Measurements from ENCODE around the gene P2RX5.
"Not testable (repeated sequence)": the region's sequence is repeated elsewhere in the genome, so short reads cannot be mapped to it uniquely, and the experiment has no call there.

Gene P2RX5

DNA sequence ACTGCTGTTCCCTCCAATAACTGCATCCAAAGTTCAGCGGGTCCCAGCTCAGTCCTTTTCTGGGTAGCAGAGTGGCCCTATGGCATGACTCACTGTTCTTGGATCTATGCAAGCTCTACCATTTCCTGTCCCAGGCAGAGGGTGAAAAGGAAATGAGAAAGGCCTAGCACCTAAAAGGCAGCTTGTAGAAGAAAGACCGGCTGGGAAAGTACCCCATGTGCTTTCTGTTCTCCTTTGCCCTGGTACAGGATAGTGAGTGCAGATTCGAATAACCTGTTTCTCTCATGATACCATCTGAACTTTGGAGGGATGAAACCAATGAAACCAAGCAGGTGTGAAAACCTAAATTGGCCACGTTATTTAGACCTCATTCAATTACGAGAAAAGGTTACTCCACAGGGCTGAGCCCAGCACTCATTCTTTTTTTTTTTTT lies 15.0 kb upstream of the P2RX5 start:
- no peak for DNase-seq

DNA sequence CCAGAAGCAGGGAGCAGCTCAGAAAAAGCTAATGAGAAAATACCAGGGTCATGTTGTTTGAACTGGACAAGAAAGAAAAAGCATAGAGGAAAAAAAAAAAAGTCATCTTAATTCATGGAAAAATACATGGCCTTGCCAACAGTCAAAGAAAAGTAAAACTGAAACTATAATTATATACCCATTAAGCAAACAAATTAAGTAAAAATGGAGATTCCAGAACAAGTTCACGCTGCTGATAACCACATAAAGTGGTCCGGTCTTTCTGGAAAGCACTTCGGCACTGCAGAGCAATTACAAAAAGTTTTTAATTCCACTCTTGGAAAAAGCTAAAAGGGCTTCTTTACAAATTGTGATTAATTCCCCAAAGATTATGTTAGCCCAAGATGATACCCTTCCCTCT lies 12.4 kb upstream of the P2RX5 start:
- DNase-seq: no peak

DNA sequence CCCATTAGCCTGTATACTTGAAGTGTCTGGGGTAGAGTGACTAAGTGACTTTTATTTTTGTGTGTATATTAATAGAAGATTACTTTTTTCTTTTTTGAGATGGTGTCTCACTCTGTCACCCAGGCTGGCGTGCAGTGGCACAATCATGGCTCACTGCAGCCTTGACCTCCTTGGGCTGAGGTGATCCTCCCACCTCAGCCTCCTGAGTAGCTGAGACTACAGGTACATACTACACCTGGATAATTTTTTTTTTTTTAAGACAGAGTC lies 9.7 kb upstream of the P2RX5 start:
- DNase-seq: not testable (repeated sequence)

DNA sequence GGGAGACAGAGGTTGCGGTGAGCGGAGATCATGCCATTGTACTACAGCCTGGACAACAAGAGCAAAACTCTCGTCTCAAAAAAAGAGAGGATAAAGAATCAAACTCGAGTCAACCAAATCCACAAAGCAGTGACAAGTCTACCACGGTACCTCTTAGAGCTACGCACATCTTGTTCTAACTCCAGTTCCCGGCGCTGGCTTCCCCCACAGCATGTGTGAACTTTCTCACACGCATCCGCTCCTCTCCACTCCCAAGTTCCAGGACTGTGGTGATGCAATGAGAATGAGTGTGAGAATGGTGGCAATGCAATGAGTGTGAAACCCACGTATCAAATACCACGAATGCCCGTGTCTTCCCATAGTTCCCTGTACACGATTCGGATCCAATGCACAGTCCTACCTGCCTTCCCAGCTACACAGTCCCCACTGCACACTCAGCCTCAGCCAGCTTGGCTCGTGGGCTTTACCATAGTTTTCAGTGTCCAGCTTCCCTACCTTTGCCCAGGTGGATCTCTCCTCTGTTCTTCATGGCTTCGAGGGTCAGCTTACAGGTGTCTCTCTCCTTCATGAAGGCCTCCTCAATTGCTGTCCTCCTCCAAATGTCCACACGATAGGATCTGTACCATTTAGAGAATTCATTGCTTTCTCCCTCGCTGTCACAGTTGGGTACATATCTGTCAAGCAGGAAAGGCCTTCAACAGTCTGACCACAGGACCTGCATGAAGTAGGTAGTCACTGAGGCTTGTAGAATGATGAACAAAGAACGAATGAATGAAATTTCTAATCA lies 9.2 kb upstream of the P2RX5 start:
- no peak for DNase-seq

DNA sequence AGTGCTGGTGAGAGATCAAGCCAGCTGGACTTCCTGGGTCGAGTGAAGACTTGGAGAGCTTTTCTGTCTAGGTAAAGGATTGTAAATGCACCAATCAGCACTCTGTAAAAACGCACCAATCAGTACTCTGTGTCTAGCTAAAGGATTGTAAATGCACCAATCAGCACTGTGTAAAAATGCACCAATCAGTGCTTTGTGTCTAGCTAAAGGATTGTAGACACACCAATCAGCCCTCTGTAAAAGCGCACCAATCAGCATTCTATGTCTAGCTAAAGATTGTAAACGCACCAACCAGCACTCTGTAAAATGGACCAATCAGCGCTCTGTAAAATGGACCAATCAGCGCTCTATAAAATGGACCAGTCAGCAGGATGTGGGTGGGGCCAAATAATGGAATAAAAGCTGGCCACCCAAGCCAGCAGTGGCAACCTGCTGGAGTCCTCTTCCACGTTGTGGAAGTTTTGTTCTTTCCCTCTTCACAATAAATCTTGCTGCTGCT lies 6.1 kb upstream of the P2RX5 start:
- DNase-seq: not testable (repeated sequence)

DNA sequence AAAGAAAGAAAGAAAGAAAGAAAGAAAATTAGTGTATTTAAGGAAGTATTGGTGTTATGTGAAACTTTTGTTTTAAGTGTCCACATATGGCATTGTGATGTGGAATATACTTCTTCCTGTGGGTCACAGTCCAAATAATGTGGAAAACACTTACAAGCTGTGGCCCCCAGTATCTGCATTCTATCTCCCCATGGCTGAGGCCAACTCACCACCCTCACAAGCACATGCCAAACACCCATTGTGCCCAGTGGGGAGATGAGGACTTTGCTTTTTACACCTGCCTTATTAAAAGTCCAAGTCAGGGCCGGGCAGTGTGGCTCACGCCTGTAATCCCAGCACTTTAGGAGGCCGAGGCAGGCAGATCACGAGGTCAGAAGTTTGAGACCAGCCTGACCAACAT lies 4.0 kb upstream of the P2RX5 start:
- no peak for DNase-seq

DNA sequence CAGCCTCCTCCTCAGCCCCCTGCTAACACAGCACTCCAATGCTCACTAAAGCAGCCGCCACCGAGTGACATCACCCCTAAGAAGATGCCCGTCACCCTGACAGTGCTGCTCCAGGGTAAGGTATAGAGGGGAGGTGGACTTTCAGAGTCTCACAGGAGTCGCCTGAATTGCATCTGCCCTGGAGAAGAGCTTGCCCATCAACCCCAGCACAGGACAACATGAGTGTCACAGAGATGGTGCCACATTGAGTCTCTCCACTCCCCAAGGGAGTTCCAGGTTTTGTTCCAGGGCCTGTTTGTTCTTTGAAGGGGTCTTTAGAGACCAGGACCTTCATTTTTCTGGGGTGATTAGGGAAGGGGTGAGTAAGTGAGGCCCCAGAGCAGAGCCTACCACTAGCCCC lies 2.2 kb upstream of the P2RX5 start:
- no peak for DNase-seq

DNA sequence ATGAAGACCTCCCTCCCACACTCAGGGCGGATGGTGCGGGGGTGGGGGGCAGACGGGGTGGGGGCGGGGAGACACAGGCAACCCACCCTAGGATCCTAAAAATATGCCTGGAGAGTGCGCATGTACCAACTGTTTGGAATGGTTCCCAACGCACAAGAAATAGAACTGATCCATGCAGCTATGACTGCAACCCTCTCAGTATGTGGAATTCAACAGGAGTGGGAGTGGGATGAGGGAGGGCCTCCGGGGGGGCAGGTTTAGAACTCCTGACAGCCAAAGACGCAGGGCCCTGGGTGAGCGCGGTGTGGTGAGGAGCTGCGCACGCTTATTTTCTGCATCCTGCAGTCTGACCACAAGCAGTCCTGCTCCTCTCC lies 1.1 kb upstream of the P2RX5 start:
- DNase-seq: no peak

DNA sequence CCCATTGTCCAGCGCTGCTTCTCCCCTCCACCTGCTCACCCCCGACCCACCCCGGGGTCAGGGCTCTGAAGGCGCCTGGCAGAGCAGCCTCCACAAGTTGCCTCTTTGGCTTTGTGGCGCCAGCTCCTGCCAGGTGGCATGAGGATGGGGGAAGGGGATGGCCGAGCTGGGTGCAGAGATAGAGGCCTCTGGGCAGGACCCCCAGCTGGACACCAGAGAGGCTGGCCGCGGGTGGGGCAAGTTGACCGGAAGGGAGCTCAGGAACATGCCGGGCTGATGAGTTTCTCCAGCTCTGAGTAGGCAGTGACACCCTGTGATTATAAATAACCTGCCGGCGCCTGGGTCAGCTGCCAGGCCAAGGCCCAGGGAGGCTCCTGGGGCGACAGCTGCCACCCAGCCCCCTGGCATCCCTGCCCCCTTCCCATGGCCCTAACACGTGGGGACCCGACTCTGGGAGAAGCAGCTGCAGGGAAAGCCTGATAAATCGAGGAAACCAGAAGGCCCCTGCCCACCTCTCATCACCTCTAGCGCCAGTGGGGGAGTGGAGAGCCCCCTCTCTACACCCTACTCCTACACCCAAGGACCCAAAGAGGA lies 729 bp downstream of the P2RX5 start:
- no peak for DNase-seq

DNA sequence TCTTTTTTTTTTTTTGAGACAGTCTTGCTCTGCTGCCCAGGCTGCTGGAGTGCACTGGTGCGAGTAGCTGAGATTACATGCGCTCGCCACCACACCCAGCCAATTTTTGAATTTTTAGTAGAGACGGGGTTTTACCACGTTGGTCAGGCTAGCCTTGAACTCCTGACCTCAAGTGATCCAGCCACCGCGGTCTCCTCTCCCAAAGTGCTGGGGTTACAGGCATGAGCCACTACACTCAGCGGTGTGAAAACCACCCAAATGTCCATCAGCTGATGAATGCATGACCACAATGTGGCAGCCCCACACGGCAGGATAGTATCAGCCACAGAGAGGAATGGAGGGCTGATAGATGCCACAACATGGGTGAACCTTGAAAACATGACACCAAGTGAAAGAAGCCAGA lies 2.1 kb downstream of the P2RX5 start:
- DNase-seq: no peak

DNA sequence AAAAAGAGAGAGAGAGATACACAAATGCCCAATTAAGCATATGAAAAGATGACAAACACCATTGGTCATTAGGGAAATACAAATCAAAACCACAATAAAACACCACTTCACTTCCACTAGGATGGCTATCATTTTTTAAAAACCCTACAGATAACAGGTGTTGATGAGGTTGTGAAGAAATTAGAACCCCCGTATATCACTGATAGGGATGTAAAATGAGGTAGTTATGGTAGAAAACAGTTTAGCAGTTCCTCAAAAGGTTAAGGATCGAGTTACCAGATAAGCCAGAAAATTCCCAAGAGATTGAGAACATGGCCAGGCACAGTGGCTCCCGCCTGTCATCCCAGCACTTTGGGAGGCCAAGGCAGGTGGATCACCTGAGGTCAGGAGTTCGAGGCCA lies 2.8 kb downstream of the P2RX5 start:
- DNase-seq: no peak

DNA sequence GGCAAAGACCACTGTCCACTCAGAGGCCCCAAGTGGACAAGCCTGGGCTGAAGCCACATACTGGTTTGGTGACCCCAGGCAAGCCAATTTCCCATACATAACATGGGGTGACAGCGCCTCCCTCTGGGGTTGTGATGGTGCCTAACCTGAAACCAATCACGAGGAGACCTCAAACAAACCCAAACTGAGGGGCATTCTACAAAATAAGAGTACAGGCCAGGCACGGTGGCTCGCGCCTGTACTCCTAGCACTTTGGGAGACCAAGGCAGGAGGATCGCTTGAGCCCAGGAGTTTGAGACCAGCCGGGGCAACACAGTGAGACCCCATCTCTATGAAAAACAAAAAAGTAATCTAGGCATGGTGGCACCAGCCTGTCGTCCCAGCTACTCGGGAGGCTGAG lies 3.6 kb downstream of the P2RX5 start:
- DNase-seq: no peak

DNA sequence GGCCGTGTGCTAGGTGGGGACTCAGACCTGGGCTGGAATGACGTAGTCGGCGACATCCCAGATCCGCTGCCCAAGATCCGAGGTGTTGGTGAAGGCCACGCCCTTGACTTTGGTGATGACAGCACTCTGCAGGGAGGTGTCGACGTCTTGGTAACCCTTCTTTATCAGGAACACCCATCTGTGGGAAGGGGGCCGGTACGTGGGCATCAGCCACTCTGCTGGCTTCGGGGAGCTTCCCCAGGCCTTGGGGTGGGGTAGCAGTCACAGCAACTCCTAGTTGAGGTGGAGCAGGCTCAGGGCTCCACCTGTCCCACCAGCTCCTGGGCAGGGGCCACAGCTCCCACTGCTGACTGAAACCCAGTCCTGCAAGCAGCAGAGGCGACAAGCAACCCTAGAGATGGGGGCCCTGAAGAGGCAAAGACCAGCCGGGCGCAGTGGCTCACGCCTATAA lies 4.3 kb downstream of the P2RX5 start:
- no peak for DNase-seq

DNA sequence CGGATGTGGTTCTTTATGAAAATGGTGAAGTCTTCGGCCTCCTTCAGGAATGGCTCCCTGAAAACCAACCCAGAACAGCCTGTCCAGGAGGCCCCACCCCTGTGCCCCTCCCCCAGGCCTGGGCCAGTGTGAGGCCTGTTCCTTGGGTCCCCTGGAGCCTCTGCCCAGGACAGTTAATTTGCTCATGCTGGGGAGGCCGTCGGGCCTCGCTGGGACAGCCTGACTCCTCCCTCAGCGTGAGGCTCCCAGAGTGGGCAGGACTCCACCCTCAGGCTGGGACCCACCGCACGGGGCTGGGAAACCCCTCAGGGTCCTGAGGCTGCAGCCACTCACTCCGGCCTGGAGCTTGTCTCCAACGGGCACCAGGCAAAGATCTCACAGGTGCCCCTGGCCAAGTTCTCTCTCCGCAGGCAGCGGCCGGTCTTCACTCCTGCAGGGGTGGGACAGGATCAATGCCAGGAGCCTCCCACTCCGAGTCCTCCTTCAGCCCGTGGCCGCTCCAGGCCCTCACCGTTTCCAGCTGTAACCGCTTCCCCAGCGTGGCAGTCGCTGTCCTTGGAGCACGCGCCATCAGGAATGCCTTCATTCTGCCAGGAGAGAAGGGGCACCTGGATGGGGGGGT lies 5.8 kb downstream of the P2RX5 start:
- DNase-seq: no peak

DNA sequence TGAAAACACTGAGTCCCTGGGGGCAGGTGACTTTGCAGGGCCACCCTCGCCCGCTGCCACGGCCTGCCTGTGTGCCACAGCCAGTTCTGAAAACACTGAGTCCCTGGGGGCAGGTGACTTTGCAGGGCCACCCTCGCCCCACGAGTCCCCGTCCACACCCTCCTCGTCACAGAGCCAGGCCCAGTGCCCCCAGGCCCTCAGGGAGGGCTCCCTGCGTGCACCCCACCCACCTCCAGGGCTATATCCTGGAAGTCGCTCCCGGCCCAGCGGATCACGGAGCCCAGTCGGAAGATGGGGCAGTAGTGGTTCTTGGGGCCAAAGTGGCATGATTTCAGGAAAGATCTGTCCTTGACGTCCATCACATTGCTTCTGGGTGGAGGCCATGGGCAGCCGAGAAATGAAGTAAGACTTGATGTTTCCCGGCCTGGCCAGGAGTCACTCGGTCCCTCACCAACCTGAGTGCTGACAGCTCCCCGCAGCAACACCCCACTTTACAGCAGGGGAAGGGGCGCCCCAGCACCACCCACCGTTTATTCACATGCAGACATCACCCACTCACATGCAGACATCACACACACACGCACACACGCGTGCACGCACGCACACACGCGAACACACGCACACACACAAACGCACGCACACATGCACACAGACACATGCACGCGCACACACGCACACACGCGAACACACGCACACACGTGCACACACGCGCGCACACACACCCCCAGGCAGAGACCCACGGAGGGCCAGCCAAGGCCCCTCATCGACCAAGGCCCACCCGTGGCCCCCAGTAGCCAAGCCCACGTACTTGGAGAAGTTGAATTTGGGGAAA lies 6.5 kb downstream of the P2RX5 start:
- no peak for DNase-seq

DNA sequence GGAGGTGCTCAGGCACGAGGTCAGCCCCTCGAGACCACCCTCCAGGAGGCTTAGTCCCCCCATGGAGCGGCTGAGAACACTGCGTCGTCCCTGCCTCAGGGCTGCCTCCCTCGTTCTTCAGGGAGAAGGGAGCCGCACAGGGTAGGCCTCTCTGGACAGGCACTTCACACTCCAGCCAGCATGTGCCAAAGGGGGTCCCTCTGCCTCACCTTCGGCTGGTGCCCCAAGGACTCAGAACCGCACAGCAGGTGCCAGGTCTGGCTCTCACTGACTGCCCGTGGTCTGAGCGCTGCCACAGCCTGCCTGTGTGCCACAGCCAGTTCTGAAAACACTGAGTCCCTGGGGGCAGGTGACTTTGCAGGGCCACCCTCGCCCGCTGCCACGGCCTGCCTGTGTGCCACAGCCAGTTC lies 7.1 kb downstream of the P2RX5 start:
- DNase-seq: no peak

DNA sequence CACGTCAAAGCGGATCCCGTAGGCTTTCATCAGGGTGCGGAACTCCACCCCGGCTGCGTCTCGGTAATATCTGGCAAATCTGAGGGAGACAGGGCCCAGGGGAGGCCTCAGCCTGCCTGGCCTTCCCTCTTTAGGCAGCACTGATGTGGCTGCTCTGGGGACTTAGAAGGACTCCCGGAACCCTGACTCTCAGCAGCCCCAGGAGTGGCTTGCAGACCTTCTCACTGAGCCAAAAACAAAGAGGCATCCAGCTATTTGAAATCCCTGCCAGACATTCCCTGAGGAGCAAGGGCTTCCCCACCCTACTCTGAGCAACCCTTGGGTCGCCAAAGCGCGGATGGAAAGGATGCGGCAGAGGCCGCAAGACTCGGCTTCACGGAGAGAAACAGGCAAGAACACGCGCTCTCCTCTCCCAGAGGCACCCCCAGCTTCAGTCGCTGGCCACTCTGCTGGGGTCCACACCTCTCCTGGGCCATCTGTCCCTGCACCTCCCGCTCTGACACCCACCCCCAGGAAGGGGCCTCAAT lies 7.9 kb downstream of the P2RX5 start:
- no peak for DNase-seq

DNA sequence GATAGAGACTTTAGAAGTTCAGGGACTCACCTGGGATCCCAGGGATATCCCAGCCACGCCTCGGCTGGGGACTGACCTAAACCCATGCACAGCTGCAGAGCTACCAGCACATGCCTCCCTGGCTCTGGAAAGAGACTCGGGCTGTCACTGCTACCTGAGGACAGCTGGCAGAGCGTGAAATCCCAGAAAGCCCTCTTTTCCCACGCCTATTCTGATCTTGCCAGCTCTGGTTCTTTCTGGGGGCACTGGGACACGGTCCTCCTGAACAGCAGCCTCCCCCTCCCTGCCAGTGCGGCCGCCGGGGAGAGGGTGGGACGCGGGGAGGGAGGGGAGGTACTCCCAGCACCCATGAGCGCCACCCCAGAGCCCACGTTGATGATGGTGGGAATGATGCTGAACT lies 10.8 kb downstream of the P2RX5 start:
- DNase-seq: no peak

DNA sequence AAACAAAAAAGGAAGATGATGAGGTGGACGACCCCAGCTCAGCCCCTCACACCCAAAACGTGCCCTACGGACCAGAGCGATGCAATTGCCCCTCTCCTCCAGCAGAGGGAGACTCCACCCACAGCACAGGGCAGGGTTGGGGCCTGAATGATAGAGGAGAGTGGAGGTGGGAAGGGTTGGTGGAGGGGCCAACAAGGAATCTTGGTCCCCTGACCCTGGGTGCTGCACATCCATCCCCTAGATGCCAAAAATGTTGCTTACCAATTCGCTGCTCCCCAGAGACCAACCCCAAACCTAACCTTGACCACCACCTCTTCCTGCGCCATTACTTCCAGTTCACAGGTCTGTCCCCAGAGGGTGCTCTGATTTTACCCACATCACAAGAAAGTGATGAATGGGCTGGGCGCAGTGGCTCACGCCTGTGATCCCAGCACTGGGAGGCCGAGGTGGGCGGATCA lies 12.9 kb downstream of the P2RX5 start:
- DNase-seq: no peak

DNA sequence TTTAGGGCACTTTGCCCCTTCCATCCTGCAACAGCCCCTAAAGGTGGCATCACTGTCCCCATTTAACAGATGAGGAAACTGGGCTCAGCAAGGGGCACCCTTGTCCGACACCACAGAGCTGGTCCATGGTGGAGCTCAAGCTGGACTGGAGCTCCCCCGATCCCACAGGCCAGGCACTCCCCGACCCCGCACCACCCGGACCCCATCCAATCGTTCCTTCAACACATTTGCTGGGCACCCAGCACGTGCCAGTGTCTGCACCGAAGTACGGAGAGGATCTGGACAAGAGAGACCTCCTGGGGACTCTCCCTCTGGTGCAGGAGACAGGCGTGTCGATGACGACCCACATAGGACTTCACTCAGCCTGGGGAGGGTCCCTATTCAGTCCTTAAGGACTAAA lies 13.9 kb downstream of the P2RX5 start:
- DNase-seq: no peak

DNA sequence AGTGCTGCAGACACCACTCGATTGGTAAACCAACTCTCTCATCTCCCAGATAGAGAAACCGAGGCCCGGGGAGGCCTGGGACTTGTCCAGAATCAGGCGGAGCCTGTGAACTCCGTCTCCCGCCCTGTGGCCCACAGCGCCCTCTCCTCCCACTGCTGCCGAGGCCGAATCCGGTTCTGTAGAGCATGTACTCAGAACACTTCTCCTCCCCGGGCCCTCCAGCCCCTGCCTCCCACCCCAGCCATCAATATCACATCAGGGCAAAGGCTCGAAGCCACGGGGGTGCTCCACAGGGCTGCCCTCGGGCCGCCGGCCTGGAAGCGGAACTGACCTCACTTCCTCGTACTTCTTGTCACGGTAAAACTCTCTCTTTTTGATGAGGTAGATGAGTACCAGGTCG lies 14.4 kb downstream of the P2RX5 start:
- no peak for DNase-seq

DNA sequence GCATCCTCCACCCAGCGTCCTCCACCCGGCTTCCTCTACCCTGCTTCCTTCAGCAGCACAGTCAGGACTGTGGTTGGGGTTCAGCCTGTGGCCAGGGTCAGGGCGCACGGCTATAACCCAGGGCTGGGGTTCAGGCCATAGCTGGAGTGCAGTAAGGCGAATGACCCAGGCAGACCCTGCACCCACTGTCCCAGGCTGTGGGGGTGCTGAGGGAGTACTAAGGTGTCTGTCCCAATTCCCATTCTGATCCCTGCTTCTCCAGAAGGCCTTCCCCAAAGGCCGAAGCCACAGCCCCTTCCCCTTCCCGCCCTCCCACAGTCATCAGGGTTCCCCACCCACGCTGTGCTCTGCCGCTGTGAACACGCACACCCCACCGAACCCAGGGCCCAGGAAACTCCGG lies 14.9 kb downstream of the P2RX5 start:
- DNase-seq: no peak

DNA sequence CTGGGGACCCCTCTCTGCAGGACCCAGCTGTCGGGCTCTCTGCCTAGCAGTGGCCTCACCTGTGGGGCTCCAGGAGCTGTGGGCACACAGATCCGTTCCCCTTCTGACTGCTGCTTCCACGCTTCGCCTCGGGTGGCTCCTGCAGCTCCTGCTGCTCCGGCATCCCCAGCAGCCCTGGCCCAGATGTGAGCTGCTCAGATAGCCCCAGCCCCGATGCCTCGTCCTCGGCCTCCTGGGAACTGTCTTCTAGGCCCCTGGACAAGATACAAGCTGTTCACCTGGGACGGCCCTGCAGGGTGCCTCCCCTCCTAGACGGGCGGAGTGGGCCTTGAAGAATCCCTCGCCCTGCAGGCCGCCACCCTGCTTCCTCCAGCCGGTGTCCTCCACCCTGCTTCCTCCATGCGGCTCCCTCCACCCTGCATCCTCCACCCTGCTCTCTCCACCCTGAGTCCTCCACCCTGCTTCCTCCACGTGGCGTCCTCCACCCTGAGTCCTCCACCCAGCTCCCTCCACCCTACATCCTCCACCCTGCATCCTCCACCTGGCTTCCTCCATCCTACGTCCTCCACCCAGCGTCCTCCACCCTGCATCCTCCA lies 16.3 kb downstream of the P2RX5 start:
- DNase-seq: no peak
